OCI-LY7 (cell line): ENCODE results near the gene CACNA1H. TPM values are rescaled to one million over a fixed set of nuclear protein-coding genes. Genes with fewer than 3 reads are reported as not detected.
"Not testable (repeated sequence)": the region's sequence is repeated elsewhere in the genome, so short reads cannot be mapped to it uniquely, and the experiment has no call there.

Experiments used
- BruUV-seq: library from RNA; stranded (reverse); fragments of 400-500 nt; replicated peaks from 2 replicates; lab custom pipeline; 2021; lab: Mats Ljungman, UMichigan
- CTCF ChIA-PET: fragments of 300-600 bp; sonication (Branson Sonifier 250); formaldehyde crosslinking; loops from one replicate; lab custom pipeline; 2022; ENCODE audit warnings: antibody characterized with exemption; ENCODE audit not compliant: unreplicated experiment; lab: Charles Lee
- POLR2A ChIA-PET: fragments of 300-600 bp; sonication (Branson Sonifier 250); formaldehyde crosslinking; loops from one replicate; lab custom pipeline; 2022; ENCODE audit warnings: antibody characterized with exemption; lab: Charles Lee
- DNase-seq: peaks from one replicate; pipeline ENCODE4 v3.0.0-alpha.2; 2015; ENCODE audit warnings: low spot score
- H2AFZ ChIP-seq: fragments of 200-600 bp; sonication (generic), shearing (Covaris generic); 2 replicates; pipeline ENCODE4 v1.6.1; 2014; ENCODE audit warnings: mild to moderate bottlenecking, antibody characterized with exemption, low read length, moderate library complexity
- H3K27ac ChIP-seq: fragments of 200-600 bp; sonication (generic); 2 replicates; pipeline ENCODE4 v1.5.1; 2014; ENCODE audit warnings: mixed run types, low read depth, mild to moderate bottlenecking, moderate library complexity, low read length, inconsistent platforms; ENCODE audit not compliant: poor library complexity, severe bottlenecking
- H3K36me3 ChIP-seq: fragments of 200-600 bp; sonication (generic); 2 replicates; pipeline ENCODE4 v1.6.1; 2014; ENCODE audit warnings: mild to moderate bottlenecking, antibody characterized with exemption, low read length, moderate library complexity, mixed read lengths; ENCODE audit not compliant: insufficient read depth
- H3K4me1 ChIP-seq: fragments of 200-600 bp; sonication (generic); 2 replicates; pipeline ENCODE4 v1.5.1; 2014; ENCODE audit warnings: mild to moderate bottlenecking, low read length; ENCODE audit not compliant: insufficient read depth, poor library complexity, severe bottlenecking
- H3K4me2 ChIP-seq: fragments of 200-600 bp; sonication (generic); 2 replicates; pipeline ENCODE4 v1.6.1; 2014; ENCODE audit warnings: mild to moderate bottlenecking, low read length
- H3K4me3 ChIP-seq: fragments of 200-600 bp; sonication (generic); 2 replicates; pipeline ENCODE4 v1.5.1; 2014; ENCODE audit warnings: mild to moderate bottlenecking, low read depth, low read length; ENCODE audit not compliant: poor library complexity, severe bottlenecking
- H3K79me2 ChIP-seq: fragments of 200-600 bp; sonication (generic); 2 replicates; pipeline ENCODE4 v1.6.1; 2016; ENCODE audit warnings: low read depth, mild to moderate bottlenecking, low read length, moderate library complexity, mixed read lengths; ENCODE audit not compliant: insufficient read depth
- H3K9me2 ChIP-seq: fragments of 200-600 bp; sonication (generic); 2 replicates; pipeline ENCODE4 v1.6.1; 2016; ENCODE audit warnings: mild to moderate bottlenecking, low read length, mixed read lengths; ENCODE audit not compliant: insufficient read depth
- H3K9me3 ChIP-seq: fragments of 200-600 bp; sonication (generic); 2 replicates; pipeline ENCODE4 v1.6.1; 2014; ENCODE audit warnings: mild to moderate bottlenecking, mixed run types, low read length, mixed read lengths
- H4K20me1 ChIP-seq: fragments of 200-600 bp; sonication (generic); 2 replicates; pipeline ENCODE4 v1.6.1; 2014; ENCODE audit warnings: mild to moderate bottlenecking, antibody characterized with exemption, low read length, moderate library complexity, mixed read lengths; ENCODE audit not compliant: insufficient read depth
- CTCF ChIP-seq: fragments of 200-600 bp; sonication (generic); conservative IDR thresholded peaks from 2 replicates; pipeline ENCODE4 v1.5.1; 2014; ENCODE audit warnings: mild to moderate bottlenecking, antibody characterized with exemption, low read length, moderate library complexity, mixed read lengths
- EZH2phosphoT487 ChIP-seq: fragments of 200-600 bp; sonication (generic); IDR thresholded peaks from 2 replicates; pipeline ENCODE4 v1.6.1; 2018; ENCODE audit warnings: low read depth, borderline replicate concordance, mild to moderate bottlenecking, mixed run types, antibody characterized with exemption, low read length, moderate library complexity, mixed read lengths
- intact Hi-C: fragments of 100-400 bp; cut with micrococcal nuclease; formaldehyde crosslinking; loops from one replicate; pipeline ENCODE4 v1.10.0; 2022; ENCODE audit not compliant: unreplicated experiment
- total RNA-seq, 2 experiments: library from RNA; depleted of rRNA in 1 of 2; stranded (reverse); fragments of >200 nt in 1 of 2; shearing (Covaris generic) in 1 of 2; gene quantifications; 2 replicates each; pipeline ENCODE4 v1.2.3, GENCODE V29; 2014 to 2022

The CACNA1H gene
- total RNA-seq, 2 experiments from 2014 or later: not detected

GRCh38 chr16:1223355-1224214 lies 70.7 kb downstream of the CACNA1H start:
- BruUV-seq: no TSS peak
- H3K9me2 ChIP-seq: no peaks in the 10 kb centered on the region
- intact Hi-C loops: no loop called here
- ChIA-PET CTCF (no interaction called here), POLR2A (no interaction called here)
- H3K79me2 ChIP-seq: no peaks in the 10 kb centered on the region
- TF ChIP-seq CTCF: no peak
- H3K36me3 ChIP-seq: no peaks in the 10 kb centered on the region
- DNase-seq: no peak
- no peak overlapping the region for H3K4me3 ChIP-seq
- no peak overlapping the region for H2AFZ ChIP-seq
- H3K4me1 ChIP-seq: no peaks in the 10 kb centered on the region
- H3K9me3 ChIP-seq: no peaks in the 10 kb centered on the region
- H4K20me1 ChIP-seq: no peaks in the 10 kb centered on the region
- no peak overlapping the region for H3K27ac ChIP-seq
- no peak overlapping the region for H3K4me2 ChIP-seq

DNA sequence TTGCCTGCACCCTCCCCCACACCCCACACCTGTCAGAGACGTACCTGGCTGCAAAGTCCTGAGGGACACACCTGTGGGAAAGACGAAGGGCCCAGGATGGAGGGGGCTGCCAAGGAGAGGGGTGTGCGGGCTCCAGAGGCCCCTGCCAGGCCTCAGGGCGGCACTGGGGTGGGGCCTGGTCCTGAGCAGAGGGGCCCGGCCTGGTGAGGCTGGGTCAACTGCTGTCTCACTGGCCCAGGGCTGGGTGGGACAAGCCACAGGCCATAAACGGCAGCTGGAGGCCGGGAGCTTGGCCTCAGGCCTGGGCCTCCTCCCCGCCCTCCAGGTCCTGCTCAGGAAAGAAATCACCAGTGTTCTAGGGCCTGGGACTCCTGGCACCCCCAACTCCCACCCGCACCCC lies 71.7 kb downstream of the CACNA1H start:
- Histone ChIP-seq H3K4me3 (no peak overlapping the region), H3K36me3 (no peaks in the 10 kb centered on the region), H2AFZ (no peak overlapping the region), H3K4me2 (no peak overlapping the region), H3K4me1 (no peaks in the 10 kb centered on the region), H3K9me3 (no peaks in the 10 kb centered on the region), H3K79me2 (no peaks in the 10 kb centered on the region), H3K27ac (no peak overlapping the region), H4K20me1 (no peaks in the 10 kb centered on the region), H3K9me2 (no peaks in the 10 kb centered on the region)
- TF ChIP-seq EZH2phosphoT487 (no peak), CTCF (no peak)
- intact Hi-C loops: no loop called here
- ChIA-PET POLR2A (no interaction called here), CTCF (no interaction called here)
- DNase-seq: no peak
- no TSS peak for BruUV-seq

- ChIA-PET CTCF (no interaction called here), POLR2A (no interaction called here)
- Histone ChIP-seq H3K9me2 (no peaks in the 10 kb centered on the region), H3K4me2 (no peak within 1 kb of the TSS), H2AFZ (no peak within 1 kb of the TSS), H3K27ac (no peak within 1 kb of the TSS), H3K4me1 (no peaks in the 10 kb centered on the region), H3K79me2 (no peaks in the 10 kb centered on the region), H3K9me3 (no peaks in the 10 kb centered on the region), H3K4me3 (no peak within 1 kb of the TSS), H4K20me1 (no peaks in the 10 kb centered on the region), H3K36me3 (no peaks in the 10 kb centered on the region)
- no peak for TF ChIP-seq CTCF
- TF ChIP-seq EZH2phosphoT487: no peak
- BruUV-seq: no TSS peak
- intact Hi-C loops: no loop called here
- DNase-seq: no peak
Observed at GRCh38 chr16:1225051-1225451, 72.1 kb downstream of the CACNA1H start, which contains the start of gene TPSG1. TSS of gene TPSG1 (minus strand) at chr16:1225268. CDS start at chr16:1225252, 16 bp downstream.

DNA sequence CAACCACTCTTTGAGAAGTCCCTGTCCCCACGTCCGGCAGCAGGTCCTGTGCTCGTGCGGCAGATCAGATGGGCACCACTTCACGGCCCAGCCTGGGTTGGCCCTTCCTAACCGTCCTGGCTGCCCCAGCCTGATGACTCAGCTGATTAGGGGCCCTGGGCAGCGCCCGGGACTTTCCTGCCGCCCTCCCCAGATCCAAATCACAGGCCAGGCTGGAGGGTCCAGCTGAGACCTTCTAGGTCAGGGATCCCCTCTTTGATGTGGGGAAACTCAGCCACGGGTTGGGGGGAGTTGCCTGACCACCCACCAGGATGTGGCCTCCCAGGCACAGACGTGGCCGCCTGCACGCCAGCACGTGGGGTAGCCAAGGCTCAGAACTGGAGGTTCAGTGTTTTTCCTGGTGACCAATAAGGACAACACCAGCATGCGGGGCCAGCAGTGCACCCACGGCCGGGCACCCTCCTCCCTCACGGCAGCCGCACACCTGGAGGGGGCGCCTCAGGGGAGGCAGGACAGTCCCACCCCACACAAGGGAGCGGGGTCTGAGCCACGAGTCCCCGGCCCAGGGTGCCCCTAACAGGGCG lies 72.9 kb downstream of the CACNA1H start:
- H3K9me2 ChIP-seq, POLR2A ChIA-PET, CTCF ChIA-PET, H2AFZ ChIP-seq, intact Hi-C loops, H3K4me1 ChIP-seq, H3K36me3 ChIP-seq, H3K27ac ChIP-seq, DNase-seq, H3K79me2 ChIP-seq, H3K4me2 ChIP-seq, H4K20me1 ChIP-seq, H3K4me3 ChIP-seq, H3K9me3 ChIP-seq, BruUV-seq: not testable (repeated sequence)
